ENCODE data around the gene DNAH5.

Gene DNAH5

DNA sequence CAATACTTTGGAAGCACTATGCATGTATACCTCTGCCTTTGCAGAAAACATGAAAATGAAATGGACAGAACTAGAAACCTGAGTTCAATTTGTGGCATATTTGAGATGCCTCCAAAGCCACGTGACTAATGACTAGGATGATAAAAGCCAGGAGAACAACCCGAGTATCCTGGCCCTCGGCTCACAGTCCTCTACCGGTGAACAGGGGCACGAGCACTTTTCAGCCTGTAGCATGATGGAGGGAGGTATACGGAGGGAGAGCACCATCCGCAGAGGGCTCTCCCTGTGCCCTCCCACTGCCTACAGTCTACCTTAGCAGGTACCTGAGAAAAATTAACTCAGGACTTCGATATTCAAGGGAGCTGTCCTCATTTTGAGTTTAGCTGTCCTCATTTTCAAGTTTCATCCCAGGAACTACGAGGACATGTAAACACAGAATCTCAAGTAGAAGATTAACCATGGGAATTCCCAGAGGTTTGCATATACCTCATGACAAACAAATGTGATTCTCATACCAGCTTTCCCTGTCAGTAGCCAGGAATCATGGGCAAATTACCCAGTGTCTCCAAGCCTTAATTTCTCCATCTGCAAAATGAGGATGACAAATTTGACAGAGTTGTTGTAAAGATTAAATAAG, 249.3 kb downstream of the DNAH5 start:
- DNase-seq, result no peak

DNA sequence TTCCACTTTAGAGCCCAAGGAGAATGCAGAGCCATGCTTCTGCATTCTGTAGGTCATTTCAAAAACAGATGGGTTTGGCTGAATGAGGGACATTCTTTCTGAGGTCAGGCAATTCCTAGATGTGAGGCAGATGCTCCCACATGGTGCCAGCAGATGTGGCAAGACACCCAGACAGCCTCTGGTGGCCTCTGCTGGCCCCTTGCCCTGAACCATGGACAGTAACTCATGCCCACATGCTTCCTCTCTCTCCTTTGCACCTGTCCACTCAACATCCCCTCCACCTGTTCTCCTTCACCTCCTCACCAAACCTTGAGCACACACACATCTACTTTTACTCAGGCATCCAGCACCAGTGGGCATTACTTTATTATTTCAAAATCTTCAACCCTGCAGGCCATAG, 252.3 kb downstream of the DNAH5 start:
- no peak for DNase-seq

- DNase-seq, result no peak
These were observed 268.0 kb downstream of the DNAH5 start for GRCh38 chr5:13676531-13676930.

- no peak for DNase-seq
These were observed 270.1 kb downstream of the DNAH5 start for GRCh38 chr5:13674391-13674790.

DNA sequence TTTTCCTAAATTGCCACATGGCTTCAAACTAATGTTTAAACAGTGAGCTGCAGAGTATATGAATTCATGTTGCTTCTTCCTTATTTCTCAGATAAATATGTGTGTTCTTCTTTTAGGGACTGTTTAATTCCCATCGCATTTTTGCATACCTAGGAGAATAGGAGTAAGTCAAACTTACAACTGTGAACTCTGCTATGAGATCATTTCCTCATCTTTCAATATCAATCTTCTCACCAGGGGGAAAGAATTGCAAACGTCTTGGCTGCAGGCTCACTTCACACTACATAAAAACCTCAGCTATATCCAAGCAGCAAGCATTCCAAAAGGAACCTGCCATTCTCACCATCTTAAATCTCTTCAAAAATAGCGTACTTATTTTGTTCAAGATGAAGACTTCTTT, 271.0 kb downstream of the DNAH5 start:
- no peak for DNase-seq

GRCh38 chr5:13664377-13664776, 280.1 kb downstream of the DNAH5 start:
- DNase-seq, result peak in 1 of 2 experiments; percentile 30

DNA sequence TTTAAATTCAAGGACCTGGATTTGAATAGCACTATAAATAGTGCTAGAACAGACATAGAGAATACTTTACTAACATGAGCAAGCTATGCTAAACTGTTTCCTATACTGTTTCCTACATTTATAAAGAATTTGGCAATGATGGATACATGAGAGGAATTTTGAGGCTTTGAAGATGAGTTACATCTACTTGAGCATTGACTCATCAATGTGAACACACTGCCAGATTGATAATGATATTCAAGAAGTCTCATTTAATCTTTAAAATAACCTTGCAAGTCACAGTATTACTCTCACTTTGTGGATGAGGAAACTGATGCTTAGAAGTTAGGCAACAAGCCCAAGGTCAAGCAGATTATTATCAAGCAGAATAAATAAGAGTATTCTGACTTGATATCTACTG, 281.9 kb downstream of the DNAH5 start:
- DNase-seq, result no peak

DNA sequence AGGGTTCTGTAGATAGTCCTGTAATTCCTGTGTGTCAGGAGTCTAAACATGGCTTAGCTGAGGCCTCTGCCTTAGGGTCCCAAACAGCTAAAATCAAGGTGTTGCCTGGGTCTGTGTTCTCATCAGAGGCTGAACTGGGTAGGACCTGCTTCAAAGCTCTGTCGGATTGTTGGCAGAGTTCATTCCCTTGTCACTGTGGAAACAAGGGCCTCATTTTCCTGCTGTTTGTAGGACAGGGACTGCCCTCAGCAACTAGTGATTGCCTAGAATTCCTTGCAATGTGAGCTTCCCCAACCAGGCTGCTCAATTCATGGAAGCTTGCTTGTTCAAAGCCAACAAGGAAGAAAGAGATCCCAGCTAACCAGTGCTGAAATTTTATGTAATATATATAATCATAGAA, 283.2 kb downstream of the DNAH5 start:
- DNase-seq, result no peak

DNA sequence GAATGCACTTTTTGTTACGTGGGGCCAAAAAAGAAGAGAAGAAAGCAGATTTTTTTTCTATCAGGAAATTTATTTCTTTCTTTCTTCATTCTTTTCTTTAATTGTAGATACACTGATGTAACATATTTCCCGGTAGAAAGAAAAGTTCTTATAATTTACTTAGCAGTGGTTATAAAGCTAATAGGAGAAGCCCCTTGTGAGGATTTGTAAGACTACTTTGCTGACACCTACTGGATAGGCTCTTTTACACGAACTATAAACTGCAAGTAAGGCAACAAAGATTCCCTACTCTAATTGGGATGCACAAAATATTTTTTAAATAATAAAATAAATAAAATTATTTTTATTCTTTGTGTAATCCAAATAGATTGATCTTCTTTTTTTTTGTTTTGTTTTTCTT, 284.4 kb downstream of the DNAH5 start:
- DNase-seq, result peak in 1 of 2 experiments; percentile 44

- peak in 1 of 2 experiments; percentile 29 for DNase-seq
These were observed 285.1 kb downstream of the DNAH5 start for GRCh38 chr5:13659391-13659790.

- DNase-seq, result no peak
These were observed 285.7 kb downstream of the DNAH5 start for GRCh38 chr5:13658761-13659160.

- no peak for DNase-seq
These were observed 286.3 kb downstream of the DNAH5 start for GRCh38 chr5:13658152-13658551.

GRCh38 chr5:13653709-13654108, 290.8 kb downstream of the DNAH5 start:
- DNase-seq, result no peak

- DNase-seq, result no peak
These were observed 294.8 kb downstream of the DNAH5 start for GRCh38 chr5:13649656-13650055.

GRCh38 chr5:13648822-13649221, 295.7 kb downstream of the DNAH5 start:
- no peak for DNase-seq

GRCh38 chr5:13643734-13644133, 300.8 kb downstream of the DNAH5 start:
- no peak for DNase-seq

- no peak for DNase-seq
These were observed 301.3 kb downstream of the DNAH5 start for GRCh38 chr5:13643196-13643595.

Measured in NCI-H446 (cell line).